Pancreas (tissue), 10 donors: ENCODE data around the gene PDCD1. TPM values are rescaled to one million over a fixed set of nuclear protein-coding genes. Genes with fewer than 3 reads are reported as not detected.
A peak's percentile ranks its signal among the peaks of the same experiment; 100 is the strongest.

Experiments
- ATAC-seq, 4 donors: fragments of 200-7000 bp; cut with Tn5 transposase; one replicate each; pipeline versions ENCODE4 v1.8.0 to v1.9.1; 2020; ENCODE audit warnings: mild to moderate bottlenecking in 4 of 4, moderate library complexity in 4 of 4
- DNase-seq, 6 donors: peaks; one replicate each; pipeline ENCODE4 v3.0.0-alpha.2; 2020
- FAIRE-seq: peaks from 2 replicates; lab custom pipeline; 2012; peaks lifted over from hg19 to GRCh38; lab: Jason Lieb, UNC
- H3K27ac ChIP-seq, 4 donors: fragments of 200-600 bp; sonication (generic); 1 replicate in 3 of 4; 2 replicates in 1 of 4; pipeline versions ENCODE4 v1.5.0 to v1.8.0; 2020
- H3K27me3 ChIP-seq, 4 donors: fragments of 200-600 bp; one replicate each; pipeline ENCODE4 v1.8.0; 2021
- H3K36me3 ChIP-seq, 3 donors: fragments of 200-600 bp; sonication (generic) in 1 of 3; one replicate each; pipeline versions ENCODE4 v1.5.0 to v1.8.0; 2020 to 2021
- H3K4me1 ChIP-seq, 3 donors: fragments of 200-600 bp; one replicate each; pipeline ENCODE4 v1.8.0; 2021
- H3K4me3 ChIP-seq, 4 donors: fragments of 200-600 bp; sonication (generic) in 2 of 4; one replicate each; pipeline versions ENCODE4 v1.5.0 to v1.8.0; 2020 to 2021
- H3K9me3 ChIP-seq, 4 donors: fragments of 200-600 bp; one replicate each; pipeline ENCODE4 v1.8.0; 2021
- CTCF ChIP-seq, 4 donors: fragments of 200-600 bp; sonication (generic) in 3 of 4; IDR thresholded peaks; one replicate each; pipeline versions ENCODE4 v1.5.0 to v1.8.0; 2021; ENCODE audit warnings: antibody characterized with exemption in 4 of 4
- WGBS, 2 donors: extraction: QIAGEN DNeasy Blood & Tissue Kit; methylation state at CpG; one replicate each; pipeline ENCODE4 v1.1.7; 2013; 5-methylcytosine and 5-hydroxymethylcytosine counted together
- intact Hi-C, 3 donors: fragments of 100-400 bp; cut with DNase I; formaldehyde crosslinking; loops; one replicate each; pipeline versions ENCODE4 v1.11.1 to v1.14.2; 2022
- polyA plus RNA-seq, 2 donors: library from polyadenylated mRNA; stranded (reverse); fragments of 200-250 nt; gene quantifications; one replicate each; pipeline ENCODE4 v1.2.3, GENCODE V29; 2013
- total RNA-seq, 6 donors: library from RNA; stranded (reverse); fragmentation: NEBNext Ultra II Directional in 4 of 6; extraction: Animal tissue kit (Norgen Biotek cat#: 25700) in 4 of 6; gene quantifications; one replicate each; pipeline versions ENCODE4 v1.2.1 to v1.2.4, GENCODE V29; 2021 to 2023
- donor health status: healthy with polysubstance abuse.
- donor health status: DM: no; HTN: no; CAD: no; lungs with moderate emphysema.
- donor health status: DM: no; HTN: no; CAD: no.
- donor health status: control.
- donor health status: control.
- donor health status: Bipolar disorder and iron deficiency.
- donor health status: DM: yes; HTN: yes; CAD: no.
- donor health status: DM: no; HTN: no; CAD: no.
- donor health status: DM: no; HTN: no; CAD: no.
- donor health status: DM: yes; HTN: yes; CAD: no.

Gene PDCD1
- total and polyA plus RNA-seq, 8 donors, result 0.09 to 0.63 (median 0.23) TPM; not detected in 1

- Histone ChIP-seq H3K36me3 (no peaks in the 10 kb centered on the region), H3K4me3 (no peak overlapping the region), H3K9me3 (no peaks in the 10 kb centered on the region), H3K27ac (peak overlapping the region; percentile 74 to 90 (median 84)), H3K27me3 (no peaks in the 10 kb centered on the region), H3K4me1 (peaks cover 65 to 81% (median 67%) of the 10 kb centered on the region in 3 donors)
- WGBS, 2 donors, result 39 to 40% methylated on average over 29 of the region's 29 CpGs
- ATAC-seq, result peak; percentile 43 to 65 (median 54)
- intact Hi-C loops, result no loop called here
- no peak for FAIRE-seq
- DNase-seq, result peak; percentile 72 to 91 (median 86)
- TF ChIP-seq CTCF (IDR thresholded peaks at IDR 0.05), result no peak
Measured at GRCh38 chr2:241904791-241905710, 46.4 kb upstream of the PDCD1 start.

- DNase-seq (peak in 4 of 6 donors; percentile 42 to 63 (median 49)), ATAC-seq (peak in 2 of 4 donors; percentile 0 to 2), FAIRE-seq (no peak)
- H3K4me3 ChIP-seq, result no peak overlapping the region
- no peaks in the 10 kb centered on the region for H3K27me3 ChIP-seq
- no peaks in the 10 kb centered on the region for H3K36me3 ChIP-seq
- H3K27ac ChIP-seq, result peak overlapping the region; percentile 74 to 90 (median 84)
- intact Hi-C loops, result no loop called here
- no peaks in the 10 kb centered on the region for H3K9me3 ChIP-seq
- 61 to 66% methylated on average over 19 of the region's 19 CpGs for WGBS, 2 donors
- TF ChIP-seq CTCF (IDR thresholded peaks at IDR 0.05), result no peak
- peaks cover 61 to 85% (median 67%) of the 10 kb centered on the region in 3 donors for H3K4me1 ChIP-seq
Measured at GRCh38 chr2:241904011-241904718, 45.5 kb upstream of the PDCD1 start.

- FAIRE-seq (no peak), DNase-seq (peak in 5 of 6 donors; percentile 36 to 82 (median 52)), ATAC-seq (no peak)
- Histone ChIP-seq H3K4me1 (peaks cover 64 to 84% (median 69%) of the 10 kb centered on the region in 3 donors), H3K27me3 (no peaks in the 10 kb centered on the region), H3K27ac (peak overlapping the region; percentile 74 to 90 (median 84)), H3K4me3 (no peak overlapping the region), H3K9me3 (no peaks in the 10 kb centered on the region), H3K36me3 (no peaks in the 10 kb centered on the region)
- 83 to 92% methylated on average over 40 of the region's 40 CpGs for WGBS, 2 donors
- intact Hi-C loops, result no loop called here
- no peak for TF ChIP-seq CTCF (IDR thresholded peaks at IDR 0.05)
Measured at GRCh38 chr2:241903121-241904010, 44.7 kb upstream of the PDCD1 start.

- DNase-seq (peak in 5 of 6 donors; percentile 59 to 89 (median 74)), ATAC-seq (peak in 3 of 4 donors; percentile 0 to 14 (median 2)), FAIRE-seq (no peak)
- Histone ChIP-seq H3K9me3 (no peaks in the 10 kb centered on the region), H3K36me3 (no peaks in the 10 kb centered on the region), H3K27me3 (no peaks in the 10 kb centered on the region), H3K4me1 (peaks cover 63 to 82% (median 64%) of the 10 kb centered on the region in 3 donors), H3K4me3 (peak overlapping the region in 3 of 4 donors; percentile 10 to 40 (median 25)), H3K27ac (peak overlapping the region; percentile 74 to 90 (median 84))
- intact Hi-C loops, result no loop called here
- WGBS, 2 donors, result 60 to 66% methylated on average over 36 to 48 of the region's 48 CpGs
- TF ChIP-seq CTCF (IDR thresholded peaks at IDR 0.05), result no peak
Measured at GRCh38 chr2:241902357-241902991, 43.8 kb upstream of the PDCD1 start.
